ENCODE data around the gene FYB1.

FYB1 gene

DNA sequence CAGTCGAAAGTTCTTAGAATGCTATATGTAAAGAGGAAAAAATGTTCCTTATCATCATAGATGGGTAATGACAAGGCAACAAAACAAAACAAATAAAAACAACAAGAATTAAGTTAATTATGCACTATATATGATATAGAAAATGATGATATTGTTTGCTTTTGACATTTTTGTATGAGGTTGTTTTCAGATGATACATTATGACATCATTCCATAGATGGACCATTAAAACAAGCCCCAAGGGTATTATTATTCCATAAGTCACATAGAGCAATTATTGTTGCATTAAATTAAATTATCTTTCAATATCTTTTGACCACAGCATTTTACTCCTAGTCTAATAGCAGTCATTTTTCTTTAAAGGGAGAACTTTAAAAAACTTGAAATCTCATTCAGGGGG lies 88.6 kb downstream of the FYB1 start:
- H3K4me3 ChIP-seq (ENCODE audit: low read length): no peak overlapping the region
- no peak overlapping the region for H3K27ac ChIP-seq (ENCODE audit: low read depth, low read length)
- no peaks in the 10 kb centered on the region for H3K9me3 ChIP-seq (ENCODE audit: insufficient read depth, low read depth, low read length)
- whole genome bisulfite sequencing: no CpG with 5 or more reads among the region's 1 CpG
- no peaks in the 10 kb centered on the region for H3K36me3 ChIP-seq (ENCODE audit: insufficient read depth, low read length)
- H3K4me1 ChIP-seq (ENCODE audit: insufficient read depth, low read length): peaks cover 5% of the 10 kb centered on the region; the same call in 1 of the 2 replicates
- H3K27me3 ChIP-seq (ENCODE audit: insufficient read depth, low read length): no peaks in the 10 kb centered on the region
- no peak overlapping the region for H3K9ac ChIP-seq (ENCODE audit: low read depth, low read length)

- Histone ChIP-seq H3K9me3 (ENCODE audit: insufficient read depth, low read depth, low read length) (no peaks in the 10 kb centered on the region), H3K4me3 (ENCODE audit: low read length) (no peak overlapping the region), H3K4me1 (ENCODE audit: insufficient read depth, low read length) (no peaks in the 10 kb centered on the region), H3K9ac (ENCODE audit: low read depth, low read length) (no peak overlapping the region), H3K27me3 (ENCODE audit: insufficient read depth, low read length) (no peaks in the 10 kb centered on the region), H3K36me3 (ENCODE audit: insufficient read depth, low read length) (no peaks in the 10 kb centered on the region), H3K27ac (ENCODE audit: low read depth, low read length) (no peak overlapping the region)
- 91% methylated on average over 2 of the region's 2 CpGs for WGBS
Measured at GRCh38 chr5:39121922-39122321, 97.4 kb downstream of the FYB1 start.

- no peak overlapping the region for H3K9ac ChIP-seq (ENCODE audit: low read depth, low read length)
- 89% methylated on average over 1 of the region's 1 CpG for WGBS
- H3K36me3 ChIP-seq (ENCODE audit: insufficient read depth, low read length): no peaks in the 10 kb centered on the region
Measured at GRCh38 chr5:39121315-39121714, 98.0 kb downstream of the FYB1 start.

GRCh38 chr5:39120052-39120420 lies 99.3 kb downstream of the FYB1 start:
- Histone ChIP-seq H3K36me3 (ENCODE audit: insufficient read depth, low read length) (no peaks in the 10 kb centered on the region), H3K4me1 (ENCODE audit: insufficient read depth, low read length) (no peaks in the 10 kb centered on the region), H3K27me3 (ENCODE audit: insufficient read depth, low read length) (no peaks in the 10 kb centered on the region), H3K4me3 (ENCODE audit: low read length) (no peak overlapping the region), H3K27ac (ENCODE audit: low read depth, low read length) (no peak overlapping the region), H3K9me3 (ENCODE audit: insufficient read depth, low read depth, low read length) (no peaks in the 10 kb centered on the region), H3K9ac (ENCODE audit: low read depth, low read length) (no peak overlapping the region)
- no CpG with 5 or more reads among the region's 1 CpG for WGBS

More at GRCh38 chr5:39121315-39121714, 98.0 kb downstream of the FYB1 start:
- Histone ChIP-seq H3K27me3 (ENCODE audit: insufficient read depth, low read length) (no peaks in the 10 kb centered on the region), H3K9me3 (ENCODE audit: insufficient read depth, low read depth, low read length) (no peaks in the 10 kb centered on the region), H3K4me3 (ENCODE audit: low read length) (no peak overlapping the region), H3K27ac (ENCODE audit: low read depth, low read length) (no peak overlapping the region), H3K4me1 (ENCODE audit: insufficient read depth, low read length) (no peaks in the 10 kb centered on the region)

DNA sequence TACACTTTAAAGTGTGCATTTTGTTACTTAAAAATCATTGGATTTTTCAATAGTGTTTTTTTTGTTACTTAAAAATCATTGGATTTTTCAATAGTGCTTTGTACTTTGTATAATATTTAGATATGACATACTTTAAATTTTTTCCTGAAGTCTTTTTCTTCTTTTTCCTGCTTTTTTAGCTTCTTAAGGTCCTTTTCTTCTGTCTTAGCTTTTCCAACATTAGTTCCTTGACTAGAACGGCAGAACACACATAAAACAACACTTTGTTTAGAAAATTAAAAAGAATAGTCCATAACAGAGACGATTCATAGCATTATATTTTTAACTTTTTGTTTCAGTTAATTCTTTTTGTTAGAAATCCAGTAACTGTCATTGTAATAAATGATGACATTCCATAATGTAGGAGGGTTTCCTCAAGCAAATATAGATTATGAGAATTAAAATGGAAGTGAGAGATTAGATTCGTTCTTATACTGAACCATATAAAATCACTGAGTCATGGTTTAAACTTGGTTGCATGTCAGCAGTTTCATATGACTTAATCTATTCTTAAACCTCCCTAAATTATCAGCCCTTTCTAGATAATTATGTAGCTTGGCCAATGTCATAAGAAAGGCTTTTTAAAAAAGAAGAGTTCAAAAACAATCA lies 99.8 kb downstream of the FYB1 start:
- H3K9ac ChIP-seq (ENCODE audit: low read depth, low read length): no peak overlapping the region
- 80% methylated on average over 2 of the region's 3 CpGs for WGBS
- H3K27ac ChIP-seq (ENCODE audit: low read depth, low read length): no peak overlapping the region
- H3K4me1 ChIP-seq (ENCODE audit: insufficient read depth, low read length): no peaks in the 10 kb centered on the region
- H3K9me3 ChIP-seq (ENCODE audit: insufficient read depth, low read depth, low read length): no peaks in the 10 kb centered on the region
- no peaks in the 10 kb centered on the region for H3K27me3 ChIP-seq (ENCODE audit: insufficient read depth, low read length)
- H3K36me3 ChIP-seq (ENCODE audit: insufficient read depth, low read length): no peaks in the 10 kb centered on the region
- H3K4me3 ChIP-seq (ENCODE audit: low read length): no peak overlapping the region

GRCh38 chr5:39118638-39119037 lies 100.7 kb downstream of the FYB1 start:
- no peak overlapping the region for H3K9ac ChIP-seq (ENCODE audit: low read depth, low read length)
- no peaks in the 10 kb centered on the region for H3K4me1 ChIP-seq (ENCODE audit: insufficient read depth, low read length)
- no peaks in the 10 kb centered on the region for H3K9me3 ChIP-seq (ENCODE audit: insufficient read depth, low read depth, low read length)
- no peak overlapping the region for H3K4me3 ChIP-seq (ENCODE audit: low read length)
- WGBS: 100% methylated on average over 2 of the region's 2 CpGs
- H3K36me3 ChIP-seq (ENCODE audit: insufficient read depth, low read length): no peaks in the 10 kb centered on the region
- H3K27ac ChIP-seq (ENCODE audit: low read depth, low read length): no peak overlapping the region
- no peaks in the 10 kb centered on the region for H3K27me3 ChIP-seq (ENCODE audit: insufficient read depth, low read length)

- WGBS: 92% methylated on average over 2 of the region's 2 CpGs
- no peak overlapping the region for H3K4me3 ChIP-seq (ENCODE audit: low read length)
- H3K27ac ChIP-seq (ENCODE audit: low read depth, low read length): no peak overlapping the region
- H3K27me3 ChIP-seq (ENCODE audit: insufficient read depth, low read length): no peaks in the 10 kb centered on the region
- H3K9ac ChIP-seq (ENCODE audit: low read depth, low read length): no peak overlapping the region
- no peaks in the 10 kb centered on the region for H3K36me3 ChIP-seq (ENCODE audit: insufficient read depth, low read length)
- no peaks in the 10 kb centered on the region for H3K9me3 ChIP-seq (ENCODE audit: insufficient read depth, low read depth, low read length)
- no peaks in the 10 kb centered on the region for H3K4me1 ChIP-seq (ENCODE audit: insufficient read depth, low read length)
Measured at GRCh38 chr5:39117401-39117800, 102.0 kb downstream of the FYB1 start.

GRCh38 chr5:39116344-39117170 lies 102.8 kb downstream of the FYB1 start:
- H3K27ac ChIP-seq (ENCODE audit: low read depth, low read length): no peak overlapping the region
- H3K4me3 ChIP-seq (ENCODE audit: low read length): no peak overlapping the region
- H3K9ac ChIP-seq (ENCODE audit: low read depth, low read length): no peak overlapping the region
- no peaks in the 10 kb centered on the region for H3K4me1 ChIP-seq (ENCODE audit: insufficient read depth, low read length)
- WGBS: 100% methylated on average over 1 of the region's 3 CpGs
- H3K9me3 ChIP-seq (ENCODE audit: insufficient read depth, low read depth, low read length): no peaks in the 10 kb centered on the region
- no peaks in the 10 kb centered on the region for H3K27me3 ChIP-seq (ENCODE audit: insufficient read depth, low read length)
- no peaks in the 10 kb centered on the region for H3K36me3 ChIP-seq (ENCODE audit: insufficient read depth, low read length)

GRCh38 chr5:39115644-39116343 lies 103.6 kb downstream of the FYB1 start:
- 90% methylated on average over 5 of the region's 5 CpGs for WGBS
- Histone ChIP-seq H3K27me3 (ENCODE audit: insufficient read depth, low read length) (no peaks in the 10 kb centered on the region), H3K4me1 (ENCODE audit: insufficient read depth, low read length) (no peaks in the 10 kb centered on the region), H3K4me3 (ENCODE audit: low read length) (no peak overlapping the region), H3K36me3 (ENCODE audit: insufficient read depth, low read length) (no peaks in the 10 kb centered on the region), H3K9ac (ENCODE audit: low read depth, low read length) (no peak overlapping the region), H3K27ac (ENCODE audit: low read depth, low read length) (no peak overlapping the region), H3K9me3 (ENCODE audit: insufficient read depth, low read depth, low read length) (no peaks in the 10 kb centered on the region)

GRCh38 chr5:39114155-39114554 lies 105.2 kb downstream of the FYB1 start:
- no peaks in the 10 kb centered on the region for H3K4me1 ChIP-seq (ENCODE audit: insufficient read depth, low read length)
- no peak overlapping the region for H3K9ac ChIP-seq (ENCODE audit: low read depth, low read length)
- H3K36me3 ChIP-seq (ENCODE audit: insufficient read depth, low read length): no peaks in the 10 kb centered on the region
- no peaks in the 10 kb centered on the region for H3K27me3 ChIP-seq (ENCODE audit: insufficient read depth, low read length)
- H3K4me3 ChIP-seq (ENCODE audit: low read length): no peak overlapping the region
- 94% methylated on average over 4 of the region's 4 CpGs for WGBS
- H3K9me3 ChIP-seq (ENCODE audit: insufficient read depth, low read depth, low read length): no peaks in the 10 kb centered on the region
- no peak overlapping the region for H3K27ac ChIP-seq (ENCODE audit: low read depth, low read length)

DNA sequence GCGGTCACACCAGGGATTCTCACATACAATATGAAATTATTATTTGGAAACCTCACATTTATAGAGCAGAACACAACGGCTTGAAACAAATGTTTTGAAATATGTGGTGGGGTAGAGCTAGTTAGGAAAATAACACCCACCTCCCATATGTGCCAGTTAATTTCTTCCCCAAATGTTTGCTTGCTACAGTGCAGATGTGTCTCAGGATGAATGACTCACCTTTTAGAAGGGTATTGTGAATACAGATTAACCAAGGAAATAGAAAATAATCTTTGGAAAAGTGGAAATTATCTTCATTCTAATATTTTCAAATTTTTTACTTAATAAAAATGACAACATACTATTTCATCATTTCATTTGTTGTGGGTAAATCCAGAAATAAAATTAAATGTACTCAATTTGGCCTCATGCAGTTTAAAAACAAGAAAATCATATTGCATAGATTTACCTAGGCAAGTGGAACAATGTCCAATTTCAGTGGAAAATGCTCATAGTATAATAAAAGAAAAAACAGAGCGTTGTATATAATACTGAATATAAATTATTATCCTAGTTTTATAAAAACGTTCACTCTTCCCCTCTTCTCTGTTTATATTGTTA lies 105.9 kb downstream of the FYB1 start:
- H3K9ac ChIP-seq (ENCODE audit: low read depth, low read length): no peak overlapping the region
- whole genome bisulfite sequencing: no CpG with 5 or more reads among the region's 4 CpGs
- no peaks in the 10 kb centered on the region for H3K9me3 ChIP-seq (ENCODE audit: insufficient read depth, low read depth, low read length)
- H3K27ac ChIP-seq (ENCODE audit: low read depth, low read length): no peak overlapping the region
- H3K27me3 ChIP-seq (ENCODE audit: insufficient read depth, low read length): no peaks in the 10 kb centered on the region
- no peak overlapping the region for H3K4me3 ChIP-seq (ENCODE audit: low read length)
- H3K36me3 ChIP-seq (ENCODE audit: insufficient read depth, low read length): no peaks in the 10 kb centered on the region
- H3K4me1 ChIP-seq (ENCODE audit: insufficient read depth, low read length): no peaks in the 10 kb centered on the region

Measured in HUES64 (cell line).